Measurements from ENCODE around the gene CWC27.
"Not testable (repeated sequence)": the region's sequence is repeated elsewhere in the genome, so short reads cannot be mapped to it uniquely, and the experiment has no call there.

Gene CWC27

DNA sequence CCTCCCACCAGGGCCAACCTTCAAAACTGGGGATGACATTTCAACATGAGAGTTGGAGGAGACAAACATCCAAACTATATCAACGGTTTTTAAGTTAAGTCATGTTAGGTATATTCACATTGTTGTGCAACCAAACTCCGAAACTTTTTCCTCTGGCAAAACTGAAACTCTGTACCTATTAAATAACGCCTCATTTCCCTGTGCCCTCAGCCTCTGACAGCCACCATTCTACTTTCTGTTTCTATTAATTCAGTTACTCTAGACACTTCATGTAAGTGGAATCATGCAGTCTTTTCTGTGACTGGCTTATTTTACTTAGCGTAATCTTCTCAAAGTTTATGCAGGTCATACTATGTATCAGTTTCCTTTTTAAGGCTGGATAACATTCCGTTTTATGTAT, 85.0 kb downstream of the CWC27 start:
- no peak for DNase-seq

DNA sequence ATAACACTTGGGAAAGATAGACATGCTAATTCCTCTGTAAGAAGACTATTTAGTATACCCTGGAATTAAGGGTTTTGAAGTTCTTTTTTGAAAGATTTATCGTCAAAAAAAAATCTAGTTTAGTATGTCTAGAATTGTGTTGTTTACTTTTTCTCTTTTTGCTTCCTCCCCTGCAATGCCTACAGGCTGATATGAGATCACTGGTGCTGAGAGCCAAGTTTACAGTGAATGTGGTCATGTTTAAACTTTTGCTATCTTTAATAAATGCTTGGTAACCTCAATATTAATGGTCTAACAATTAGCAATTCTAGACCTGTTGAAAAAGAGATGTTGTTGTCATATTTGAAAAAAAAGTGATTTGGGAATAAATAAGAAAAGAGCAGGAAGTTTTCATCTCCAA, 86.1 kb downstream of the CWC27 start:
- DNase-seq, result no peak

DNA sequence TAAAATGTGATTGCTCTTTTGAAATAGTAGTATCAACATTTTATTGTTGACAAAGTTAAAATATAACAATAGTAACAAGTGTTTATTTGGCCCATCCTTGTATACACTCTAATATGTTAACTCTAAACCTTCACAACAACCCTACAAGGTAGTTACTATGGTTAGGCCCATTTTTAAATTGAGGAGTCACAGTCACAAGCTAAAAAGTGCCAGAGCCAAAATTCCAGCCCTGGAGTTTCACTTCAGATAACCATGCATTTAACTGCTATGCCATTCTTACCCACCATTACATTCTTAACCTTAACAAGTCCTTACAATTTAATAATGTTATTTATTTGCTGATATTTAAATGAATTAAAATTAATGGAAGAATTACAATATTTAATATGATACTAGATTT, 91.2 kb downstream of the CWC27 start:
- no peak for DNase-seq

DNA sequence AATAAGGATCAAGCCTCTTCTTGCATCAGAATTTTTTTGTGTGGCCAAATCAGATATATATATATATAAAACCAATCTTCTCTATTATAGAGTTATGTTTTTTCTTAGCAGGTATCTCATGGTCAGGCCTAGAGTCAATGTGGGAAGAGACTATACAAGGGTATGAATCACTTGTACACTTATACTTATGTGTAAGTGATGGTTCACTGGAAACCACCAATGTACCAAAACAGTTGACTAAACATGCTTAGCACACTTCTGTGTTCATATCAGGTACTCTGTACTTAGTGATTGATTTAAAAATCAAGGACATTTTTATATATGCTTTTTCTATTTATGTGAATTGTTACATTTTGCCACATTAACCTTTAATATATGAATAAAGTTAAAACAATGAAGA, 92.6 kb downstream of the CWC27 start:
- no peak for DNase-seq

DNA sequence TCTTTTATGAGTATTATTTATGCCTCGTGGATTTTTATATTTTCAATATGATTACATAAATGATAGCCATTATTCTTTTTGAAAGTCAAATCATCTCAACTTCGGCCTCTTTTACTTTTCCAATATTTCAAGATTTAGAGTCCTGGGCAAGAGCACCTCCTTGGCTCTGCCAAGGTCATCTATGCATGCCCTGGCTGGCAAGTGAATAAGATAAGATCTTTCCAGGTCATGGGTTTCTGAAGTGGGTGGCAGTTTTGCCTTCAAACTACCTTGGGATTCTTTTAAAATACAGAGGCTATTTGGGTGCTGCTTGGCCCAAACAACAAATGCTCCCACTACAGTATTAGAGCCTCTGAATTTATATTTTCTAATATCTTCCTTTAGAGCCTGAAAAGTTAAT, 95.4 kb downstream of the CWC27 start:
- DNase-seq, result no peak

DNA sequence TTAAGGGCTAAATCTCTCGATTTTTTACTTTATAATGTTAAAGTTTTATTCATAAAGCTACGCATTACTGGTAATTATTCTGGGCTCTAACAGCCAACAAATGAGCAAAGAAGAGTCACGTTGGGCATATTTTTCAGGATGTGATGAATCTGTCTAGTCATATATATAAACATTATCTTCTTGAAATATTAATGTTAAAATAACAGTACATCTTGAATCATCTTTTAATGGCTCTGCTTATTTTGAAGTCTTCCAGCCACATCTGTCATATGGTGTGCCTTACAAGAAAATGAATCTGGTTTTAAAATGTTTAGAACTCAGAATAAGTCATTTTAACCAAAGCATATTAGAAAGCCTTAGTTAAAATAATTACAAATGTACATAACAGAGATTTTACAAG, 96.9 kb downstream of the CWC27 start:
- no peak for DNase-seq

DNA sequence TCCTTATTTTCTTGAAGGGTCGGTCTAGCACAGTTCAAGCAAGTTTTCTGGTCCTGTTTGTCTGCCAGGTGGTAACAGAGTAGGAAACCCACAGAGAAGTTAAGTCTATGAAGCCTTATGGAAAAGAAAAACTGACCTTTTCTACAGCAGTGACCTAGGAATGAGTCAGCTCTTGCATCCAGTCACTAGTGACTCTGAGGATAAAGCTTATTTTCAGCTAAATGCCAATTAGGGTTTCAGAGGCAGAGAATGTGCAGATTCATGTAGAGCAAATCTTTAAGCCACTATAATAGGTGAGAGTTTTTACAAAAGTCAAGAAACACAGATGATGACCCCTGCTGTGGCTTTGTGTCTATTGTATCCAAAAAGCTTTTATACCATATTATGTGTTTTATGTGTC, 100.7 kb downstream of the CWC27 start:
- no peak for DNase-seq

DNA sequence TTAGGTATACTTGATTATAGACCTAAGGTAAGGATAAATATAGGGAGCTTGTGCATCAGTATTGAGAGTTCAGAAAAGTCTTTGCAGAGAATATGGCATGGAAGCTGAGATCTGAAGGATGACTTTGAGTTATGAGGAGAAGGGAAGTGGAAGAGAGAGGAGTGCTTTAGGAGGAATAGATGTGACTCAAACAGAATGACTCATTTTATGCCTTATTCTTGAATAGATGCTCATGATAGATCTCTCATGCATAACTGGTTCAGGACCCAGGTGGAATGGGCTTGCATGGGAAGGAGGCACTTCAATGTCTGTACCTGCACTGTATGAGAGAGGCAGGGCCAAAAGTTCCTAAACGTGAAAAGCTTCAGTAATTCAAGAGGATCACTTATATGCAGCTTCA, 103.3 kb downstream of the CWC27 start:
- no peak for DNase-seq

DNA sequence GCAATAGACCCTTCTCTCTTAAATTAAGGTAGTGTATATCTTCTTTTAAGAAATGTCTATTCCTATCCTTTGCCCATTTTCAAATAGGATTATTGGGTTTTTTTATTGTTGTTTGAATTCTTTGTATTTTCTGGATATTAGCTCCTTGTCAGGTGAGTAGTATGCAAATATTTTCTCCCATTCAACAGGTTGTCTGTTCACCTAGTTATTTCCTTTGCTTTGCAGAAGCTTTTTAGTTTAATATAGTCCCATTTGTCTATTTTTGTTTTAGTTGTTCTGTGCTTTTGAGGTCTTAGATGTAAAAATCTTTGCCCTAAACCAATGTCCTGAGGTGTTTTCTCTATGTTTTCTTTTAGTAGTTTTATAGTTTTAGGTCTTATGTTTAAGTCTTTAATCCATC, 104.7 kb downstream of the CWC27 start:
- no peak for DNase-seq

DNA sequence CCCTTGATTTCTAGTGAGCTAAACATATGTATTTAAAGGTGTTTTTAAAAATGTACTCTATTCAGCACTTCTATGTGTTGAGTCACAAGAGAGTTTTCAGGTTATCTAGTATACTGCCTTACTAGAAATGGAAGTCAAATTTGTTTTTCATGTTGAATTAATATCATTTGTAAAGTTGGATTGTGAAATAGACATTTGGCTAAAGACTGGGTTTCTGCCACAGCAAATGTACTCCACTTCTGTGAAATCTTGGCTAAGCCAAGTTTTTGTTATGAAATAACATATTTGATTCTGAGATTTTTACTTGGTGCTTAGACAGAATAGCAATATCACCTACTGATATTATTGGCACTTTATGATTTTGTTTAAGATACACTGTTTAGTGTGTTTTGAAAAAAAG, 106.0 kb downstream of the CWC27 start:
- DNase-seq, result no peak

DNA sequence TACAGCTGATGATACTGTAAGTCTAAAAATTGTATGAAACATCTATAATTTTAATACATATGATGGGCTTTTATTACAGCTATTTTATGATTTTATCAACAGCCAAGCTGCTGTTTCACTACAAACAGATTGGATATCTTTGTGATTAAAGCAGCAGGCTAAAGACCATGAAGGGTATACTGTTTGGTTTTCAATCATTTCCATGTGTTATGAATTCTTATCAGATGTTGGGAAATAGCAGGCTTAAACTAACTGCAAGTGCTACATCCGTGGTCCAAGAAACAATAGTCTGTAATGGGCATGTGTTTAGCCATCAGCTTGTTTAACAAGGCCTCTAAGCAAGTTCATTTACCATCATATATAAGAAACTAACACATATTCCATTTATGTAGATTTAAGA, 107.5 kb downstream of the CWC27 start:
- no peak for DNase-seq

DNA sequence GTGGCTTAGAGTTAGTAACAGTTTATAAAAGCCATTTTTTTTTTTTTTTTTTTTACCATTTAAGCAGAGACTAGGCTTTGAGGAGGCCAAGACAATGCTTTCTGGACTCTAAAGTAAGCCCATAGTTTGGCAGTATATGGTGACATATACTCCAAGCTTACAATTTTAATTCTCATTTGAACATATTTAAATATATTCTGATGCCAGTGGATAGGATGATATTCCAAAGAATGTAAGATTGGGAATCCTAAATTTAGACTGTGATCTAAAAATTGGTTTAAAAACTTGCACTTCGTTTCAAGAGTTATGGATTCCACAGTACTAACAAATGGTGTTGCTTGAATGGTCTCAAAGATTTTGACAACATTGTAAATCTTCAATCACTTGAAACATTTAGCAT, 112.1 kb downstream of the CWC27 start:
- DNase-seq, result no peak

DNA sequence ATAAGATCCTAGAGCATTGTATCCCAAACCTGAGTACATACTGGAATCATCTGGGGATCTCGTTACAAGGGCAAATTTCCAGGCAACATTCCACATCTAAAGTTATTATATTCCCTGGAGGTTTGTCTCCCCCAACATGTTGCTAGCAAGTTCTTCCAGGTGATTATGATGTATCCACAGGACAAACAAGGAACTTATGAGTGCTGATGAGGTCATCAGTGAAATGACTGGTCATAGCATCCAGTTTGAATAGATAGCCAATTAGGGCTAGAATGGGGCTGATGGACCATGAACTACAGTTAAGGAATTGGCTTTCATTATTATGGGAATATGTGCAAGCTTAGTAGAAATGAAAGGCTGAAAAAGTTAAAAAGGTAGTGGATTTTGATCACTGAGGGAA, 115.2 kb downstream of the CWC27 start:
- no peak for DNase-seq

DNA sequence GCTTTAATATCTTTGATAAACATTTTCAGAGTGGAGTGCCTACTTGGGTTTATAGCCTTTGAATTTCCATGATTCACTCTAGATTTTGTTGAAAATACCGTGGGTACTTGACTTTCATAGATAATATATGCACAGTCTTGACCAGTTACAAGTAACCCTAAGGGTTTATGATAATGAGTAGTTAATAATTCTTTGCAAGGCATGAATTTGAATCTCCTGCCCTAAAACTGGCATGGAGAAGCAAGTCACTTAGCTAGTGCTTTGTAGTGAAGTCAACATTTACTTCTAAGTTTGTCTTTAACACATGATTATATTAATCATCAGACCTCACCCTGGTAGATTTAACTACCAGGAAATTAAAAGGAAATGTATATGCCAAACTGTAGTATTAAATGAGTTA, 115.8 kb downstream of the CWC27 start:
- DNase-seq, result no peak

DNA sequence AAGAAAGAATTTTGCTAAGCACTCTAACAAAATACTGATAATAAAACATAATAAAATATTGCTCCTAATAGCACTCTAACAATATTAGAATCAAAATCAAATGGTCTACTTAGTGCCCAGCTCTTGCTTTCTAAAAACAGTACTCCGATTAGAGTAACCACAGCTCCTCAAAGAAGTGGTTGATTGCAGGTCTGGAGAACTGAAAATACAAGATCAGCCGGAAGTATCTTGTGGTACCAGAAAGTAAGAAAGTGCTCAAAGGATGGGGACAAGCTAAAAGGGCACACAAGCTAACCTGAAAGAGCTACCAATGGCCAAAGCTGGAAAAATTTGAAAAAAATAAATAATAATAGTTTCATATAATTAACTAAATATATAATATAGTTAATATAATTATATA, 119.2 kb downstream of the CWC27 start:
- DNase-seq, result no peak

DNA sequence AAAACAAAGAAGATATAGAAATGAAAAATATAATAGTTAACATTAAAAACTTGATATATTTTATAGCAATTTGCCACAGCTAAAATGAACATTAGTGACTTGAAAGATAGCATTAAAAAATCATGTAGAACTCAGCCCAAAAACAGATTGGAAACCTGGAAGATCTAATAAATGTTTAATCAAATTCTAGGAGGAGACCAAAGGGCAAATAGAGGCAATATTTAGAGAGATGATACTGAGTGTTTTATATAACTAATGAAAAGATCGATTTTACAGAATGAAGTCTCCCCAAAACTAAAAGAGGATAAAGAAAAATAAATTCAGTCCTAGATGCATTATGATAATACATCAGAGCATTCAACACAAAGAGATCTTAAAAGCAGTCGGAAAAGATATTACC, 127.0 kb downstream of the CWC27 start:
- DNase-seq, result no peak

DNA sequence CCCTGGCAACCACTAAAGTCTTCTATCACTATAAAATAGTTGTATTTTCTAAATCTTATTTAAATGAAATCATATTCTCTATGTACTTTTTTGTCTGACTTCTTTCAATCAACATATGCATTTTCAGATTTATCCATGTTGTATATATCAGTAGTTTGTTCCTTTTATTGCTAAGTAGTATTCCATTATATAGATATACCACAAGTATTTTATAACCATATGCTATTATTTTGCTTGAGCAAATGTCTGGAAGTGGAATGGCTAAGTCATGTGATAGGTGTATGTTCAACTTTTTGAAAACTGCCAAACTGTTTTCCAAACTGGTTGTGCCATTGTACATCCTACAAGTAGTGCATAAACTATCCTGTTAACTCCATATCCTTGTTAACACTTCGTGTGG, 131.1 kb downstream of the CWC27 start:
- no peak for DNase-seq

DNA sequence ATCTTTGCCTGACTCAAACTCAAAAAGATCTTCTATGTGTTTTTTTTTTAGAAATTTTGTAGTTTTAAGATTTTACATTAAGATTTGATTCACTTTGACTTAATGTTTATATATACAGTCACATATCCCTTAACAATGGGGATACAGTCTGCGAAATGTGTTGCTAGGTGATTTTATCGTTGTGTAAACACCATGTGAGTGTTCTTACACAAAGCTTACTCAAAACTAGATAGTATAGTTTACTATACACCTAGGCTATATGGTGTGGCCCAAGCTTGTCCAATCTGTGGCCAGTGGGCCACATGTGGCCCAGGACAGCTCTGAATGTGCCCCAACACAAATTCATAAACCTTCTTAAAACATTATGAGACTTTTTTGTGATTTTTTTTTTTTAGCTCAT, 131.9 kb downstream of the CWC27 start:
- no peak for DNase-seq

DNA sequence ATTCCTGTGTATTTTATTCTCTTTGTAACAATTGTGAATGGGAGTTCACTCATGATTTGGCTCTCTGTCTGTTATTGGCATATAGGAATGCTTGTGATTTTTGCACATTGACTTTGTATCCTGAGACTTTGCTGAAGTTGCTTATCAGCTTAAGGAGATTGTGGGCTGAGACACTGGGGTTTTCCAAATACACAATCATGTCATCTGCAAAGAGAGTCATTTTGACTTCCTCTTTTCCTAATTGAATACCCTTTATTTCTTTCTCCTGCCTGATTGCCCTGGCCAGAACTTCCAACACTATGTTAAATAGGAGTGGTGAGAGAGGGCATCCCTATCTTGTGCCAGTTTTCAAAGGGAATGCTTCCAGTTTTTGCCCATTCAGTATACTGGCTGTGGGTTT, 138.7 kb downstream of the CWC27 start:
- DNase-seq, result not testable (repeated sequence)

DNA sequence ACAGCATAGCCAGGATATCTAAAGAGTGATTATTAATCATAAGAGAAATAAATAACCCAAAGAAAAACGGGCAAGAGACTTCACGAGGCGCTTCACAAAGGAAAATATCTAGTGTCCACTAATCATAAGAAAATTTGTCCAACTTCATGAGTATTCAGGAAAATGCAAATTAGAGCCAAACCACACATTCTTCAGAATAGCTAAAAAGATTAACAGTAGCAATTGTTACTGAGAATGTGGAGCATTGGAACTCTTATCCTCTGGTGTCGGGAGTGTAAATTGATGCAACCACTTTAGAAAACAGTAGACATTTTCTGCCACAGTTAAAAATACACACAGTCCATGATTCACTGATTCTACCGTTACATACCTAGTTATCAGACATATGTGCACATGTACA, 145.7 kb downstream of the CWC27 start:
- DNase-seq, result no peak

DNA sequence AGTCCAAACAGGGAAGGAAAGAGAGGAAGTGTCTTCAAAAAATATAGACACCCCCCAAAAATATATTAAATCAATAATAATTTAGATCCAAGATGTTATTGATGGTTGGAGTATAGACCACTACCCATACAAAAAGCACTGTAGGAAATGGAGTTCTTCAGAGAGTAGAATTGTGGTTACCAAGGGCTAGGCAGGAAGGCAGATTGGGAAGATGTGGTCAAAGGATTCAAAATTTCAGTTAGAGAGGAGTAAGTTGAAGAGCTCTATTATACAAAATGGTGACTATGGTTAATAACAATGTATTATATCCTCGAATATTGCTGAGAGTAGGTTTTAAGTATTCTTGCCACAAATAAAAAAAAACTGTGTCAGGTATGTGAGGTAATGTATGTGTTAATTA, 149.4 kb downstream of the CWC27 start:
- DNase-seq, result no peak

DNA sequence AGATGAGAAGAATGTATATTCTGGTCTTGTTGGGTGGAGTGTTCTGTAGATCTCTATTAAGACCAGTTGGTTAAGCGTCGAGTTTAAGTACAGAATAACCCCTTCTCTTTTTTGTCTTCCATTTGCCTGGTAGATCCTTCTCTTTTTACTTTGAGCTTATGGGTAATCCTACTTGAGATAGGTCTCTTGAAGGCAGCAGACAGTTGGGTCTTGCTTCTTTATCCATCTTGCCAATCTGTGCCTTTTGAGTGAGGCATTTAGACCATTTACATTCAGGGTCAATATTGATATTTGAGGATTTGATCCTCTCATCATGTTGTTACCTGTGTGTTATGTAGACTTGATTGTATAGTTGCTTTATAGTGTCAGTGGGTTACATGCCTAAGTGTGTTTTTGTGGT, 152.7 kb downstream of the CWC27 start:
- DNase-seq, result no peak

DNA sequence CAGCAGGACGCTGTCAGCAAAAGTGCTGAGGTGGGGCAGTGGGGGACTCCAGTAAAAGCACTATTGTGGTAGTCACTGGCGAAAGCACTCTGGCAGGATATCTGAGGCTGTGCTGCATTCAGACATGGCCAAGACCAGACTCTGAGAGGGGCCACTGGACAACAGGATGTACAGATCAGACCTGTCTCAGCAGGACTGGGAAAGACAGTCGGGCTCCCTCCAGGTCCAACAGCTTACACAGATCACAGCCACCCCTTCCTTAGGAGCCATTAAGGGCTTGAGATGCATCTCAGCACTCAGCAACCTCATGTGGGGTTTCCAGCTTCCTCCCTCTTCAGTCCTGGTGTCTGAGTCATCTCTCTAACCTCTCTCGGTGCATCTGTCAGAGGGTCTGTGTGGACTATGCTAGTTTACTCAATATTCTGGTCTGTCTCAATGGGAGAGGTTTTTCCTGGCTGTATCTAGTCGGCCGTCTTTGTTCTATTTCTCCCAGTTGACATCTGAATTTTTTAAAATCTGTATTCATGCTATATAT, 154.5 kb downstream of the CWC27 start:
- DNase-seq, result no peak

DNA sequence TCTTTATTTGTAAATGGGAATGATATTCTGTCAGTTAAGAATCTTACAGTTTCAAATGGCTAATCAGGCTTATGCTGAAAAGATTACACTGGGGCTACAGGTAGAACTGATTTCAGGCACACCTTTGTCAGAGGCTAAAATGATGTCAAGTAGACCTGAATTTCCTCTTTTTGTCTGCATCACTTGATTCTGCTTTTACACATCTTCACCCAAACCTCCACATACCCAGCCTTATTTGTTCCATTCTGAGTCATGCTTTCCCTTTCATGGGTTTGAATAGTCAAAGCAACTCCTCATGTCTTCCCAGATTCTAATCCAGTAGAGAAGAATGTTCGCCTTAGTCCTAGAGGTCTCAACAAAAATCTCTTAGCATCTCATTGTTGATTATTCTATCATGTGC, 156.4 kb downstream of the CWC27 start:
- no peak for DNase-seq

DNA sequence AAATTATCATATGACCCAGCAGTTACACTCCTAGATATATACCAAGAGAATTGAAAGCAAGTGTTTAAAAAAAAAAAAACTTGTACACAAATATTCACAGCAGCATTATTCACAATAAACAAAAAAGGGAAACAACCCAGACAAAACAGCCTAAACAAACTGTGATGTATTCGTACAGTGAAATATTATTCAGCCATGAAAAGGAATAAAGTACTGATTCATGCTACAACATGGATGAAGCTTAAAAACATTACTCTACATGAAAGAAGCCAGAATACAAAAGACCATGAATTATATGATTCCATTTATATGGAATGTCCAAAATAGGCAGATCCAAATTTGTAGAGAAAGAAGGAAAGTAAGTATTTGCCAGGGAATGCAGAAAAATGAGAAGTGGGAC, 161.1 kb downstream of the CWC27 start:
- DNase-seq, result no peak

DNA sequence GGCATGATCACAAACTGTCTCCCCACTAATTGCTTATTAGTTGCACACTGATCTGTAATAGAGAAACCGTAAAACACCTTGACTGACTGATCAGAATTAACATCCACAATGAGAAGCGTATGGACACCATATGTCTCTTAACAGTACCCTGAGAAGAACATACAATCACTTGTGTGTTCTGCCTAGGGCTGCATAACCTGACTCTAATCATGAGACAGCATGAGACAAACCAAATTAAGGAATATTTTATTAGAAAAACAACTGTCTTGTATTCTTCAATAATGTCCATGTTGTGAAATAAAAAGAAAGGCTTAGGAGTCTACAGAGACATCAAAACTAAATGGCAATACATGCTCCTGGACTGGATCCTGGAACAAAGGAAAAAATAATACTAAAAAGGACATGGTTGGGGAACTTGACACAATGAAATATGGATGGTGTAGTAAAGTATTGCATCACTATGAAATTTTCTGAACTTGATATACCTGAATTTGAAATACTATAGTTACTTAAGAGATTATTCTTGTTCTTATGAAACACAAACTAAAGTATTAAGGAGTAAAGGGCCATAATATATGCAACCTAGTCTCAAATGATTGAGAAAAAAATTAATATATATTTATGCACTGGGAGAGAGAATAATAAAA, 162.1 kb downstream of the CWC27 start:
- DNase-seq, result no peak

Measured in NCI-H1436 (cell line).